ENCODE data around the gene UCMA. TPM values are rescaled to one million over a fixed set of nuclear protein-coding genes. Genes with fewer than 3 reads are reported as not detected.
"Not testable (repeated sequence)": the region's sequence is repeated elsewhere in the genome, so short reads cannot be mapped to it uniquely, and the experiment has no call there.

UCMA gene
- polyA plus RNA-seq, 1 donor, result not detected

DNA sequence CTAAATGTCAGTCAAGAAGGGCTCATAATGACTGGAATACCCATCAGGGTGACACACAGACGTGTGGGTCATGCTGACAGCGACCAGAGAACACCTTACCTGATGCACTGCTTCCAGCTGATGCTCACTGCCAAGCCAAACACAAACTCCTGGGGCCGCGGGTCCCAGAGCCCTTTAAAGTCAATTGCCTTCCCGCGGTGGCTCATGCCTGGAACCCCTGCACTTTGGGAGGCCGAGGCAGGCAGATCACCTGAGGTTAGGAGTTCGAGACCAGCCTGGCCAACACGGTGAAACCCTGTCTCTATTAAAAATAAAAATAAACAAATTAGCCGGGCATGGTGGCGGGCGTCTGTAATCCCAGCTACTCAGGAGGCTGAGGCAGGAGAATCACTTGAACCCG, 562 bp upstream of the UCMA start:
- WGBS (ENCODE audit: insufficient coverage, low lambda C conversion rate), result no CpG with 5 or more reads among the region's 13 CpGs

DNA sequence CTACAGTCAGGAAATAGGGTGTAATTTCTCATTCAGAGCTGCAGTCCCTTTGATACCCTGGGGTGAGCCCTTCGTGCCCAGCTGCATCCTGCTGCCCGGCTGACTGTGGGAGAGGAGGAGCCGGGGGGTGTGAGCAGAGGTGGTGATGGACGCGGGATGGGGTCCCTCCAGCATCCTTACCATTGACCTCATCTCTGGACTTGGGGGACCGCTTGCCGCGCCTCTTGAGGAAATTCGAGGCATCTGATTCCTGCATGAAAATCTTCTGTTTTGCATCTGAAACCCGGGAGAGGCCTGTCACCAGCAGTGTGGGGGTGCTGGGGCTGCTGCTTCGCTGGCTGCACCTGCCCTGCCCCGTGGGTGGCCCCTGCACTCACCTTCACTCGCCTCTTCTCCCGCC, 816 bp downstream of the UCMA start:
- no peaks in the 10 kb centered on the region for H3K36me3 ChIP-seq (ENCODE audit: control insufficient read depth, insufficient read depth, low read length)
- H3K9me3 ChIP-seq (ENCODE audit: control insufficient read depth, low read depth, low read length), result no peaks in the 10 kb centered on the region
- 60% methylated on average over 1 of the region's 14 CpGs for WGBS (ENCODE audit: insufficient coverage, low lambda C conversion rate)
- no peak overlapping the region for H3K4me3 ChIP-seq (ENCODE audit: low read length)
- DNase-seq, result no peak
- H3K4me1 ChIP-seq (ENCODE audit: control insufficient read depth, insufficient read depth, low read length), result no peaks in the 10 kb centered on the region
- H3K27ac ChIP-seq (ENCODE audit: low read length), result no peak overlapping the region
- peaks cover 2% of the 10 kb centered on the region for H3K27me3 ChIP-seq (ENCODE audit: control insufficient read depth, insufficient read depth, low read length)

More for the DNA sequence above, 562 bp upstream of the UCMA start:
- not testable (repeated sequence) for H3K36me3 ChIP-seq (ENCODE audit: control insufficient read depth, insufficient read depth, low read length); H3K27ac ChIP-seq (ENCODE audit: low read length); H3K4me3 ChIP-seq (ENCODE audit: low read length); H3K9me3 ChIP-seq (ENCODE audit: control insufficient read depth, low read depth, low read length); H3K27me3 ChIP-seq (ENCODE audit: control insufficient read depth, insufficient read depth, low read length); DNase-seq; H3K4me1 ChIP-seq (ENCODE audit: control insufficient read depth, insufficient read depth, low read length)

DNA sequence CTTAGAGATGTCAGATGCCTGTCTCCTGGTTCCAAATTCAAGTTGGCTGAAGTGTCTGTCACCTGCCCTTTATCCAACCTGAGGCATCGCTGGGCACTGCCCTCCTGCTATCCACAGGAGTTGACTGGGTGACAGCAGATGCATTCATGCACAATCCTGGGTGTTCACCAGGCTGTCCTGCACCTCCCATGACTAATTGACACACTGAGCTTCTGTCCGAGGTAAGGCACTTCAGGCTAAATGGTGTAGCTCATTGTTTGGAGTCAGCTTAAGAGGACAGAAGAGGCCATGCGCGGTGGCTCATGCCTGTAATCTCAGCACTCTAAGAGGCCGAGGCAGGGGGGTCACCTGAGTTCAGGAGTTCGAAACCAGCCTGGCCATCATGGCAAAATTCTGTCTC, 2.4 kb downstream of the UCMA start:
- Histone ChIP-seq H3K4me1 (ENCODE audit: control insufficient read depth, insufficient read depth, low read length) (no peaks in the 10 kb centered on the region), H3K4me3 (ENCODE audit: low read length) (no peak overlapping the region), H3K27ac (ENCODE audit: low read length) (no peak overlapping the region), H3K27me3 (ENCODE audit: control insufficient read depth, insufficient read depth, low read length) (peaks cover 2% of the 10 kb centered on the region), H3K36me3 (ENCODE audit: control insufficient read depth, insufficient read depth, low read length) (no peaks in the 10 kb centered on the region), H3K9me3 (ENCODE audit: control insufficient read depth, low read depth, low read length) (no peaks in the 10 kb centered on the region)
- no peak for DNase-seq
- no CpG with 5 or more reads among the region's 6 CpGs for WGBS (ENCODE audit: insufficient coverage, low lambda C conversion rate)

GRCh38 chr10:13231190-13231589, 3.0 kb downstream of the UCMA start:
- DNase-seq, result no peak
- H3K27me3 ChIP-seq (ENCODE audit: control insufficient read depth, insufficient read depth, low read length), result peaks cover 2% of the 10 kb centered on the region
- no peaks in the 10 kb centered on the region for H3K4me1 ChIP-seq (ENCODE audit: control insufficient read depth, insufficient read depth, low read length)
- 60% methylated on average over 1 of the region's 9 CpGs for WGBS (ENCODE audit: insufficient coverage, low lambda C conversion rate)
- no peaks in the 10 kb centered on the region for H3K9me3 ChIP-seq (ENCODE audit: control insufficient read depth, low read depth, low read length)
- no peak overlapping the region for H3K27ac ChIP-seq (ENCODE audit: low read length)
- H3K36me3 ChIP-seq (ENCODE audit: control insufficient read depth, insufficient read depth, low read length), result no peaks in the 10 kb centered on the region
- H3K4me3 ChIP-seq (ENCODE audit: low read length), result no peak overlapping the region

DNA sequence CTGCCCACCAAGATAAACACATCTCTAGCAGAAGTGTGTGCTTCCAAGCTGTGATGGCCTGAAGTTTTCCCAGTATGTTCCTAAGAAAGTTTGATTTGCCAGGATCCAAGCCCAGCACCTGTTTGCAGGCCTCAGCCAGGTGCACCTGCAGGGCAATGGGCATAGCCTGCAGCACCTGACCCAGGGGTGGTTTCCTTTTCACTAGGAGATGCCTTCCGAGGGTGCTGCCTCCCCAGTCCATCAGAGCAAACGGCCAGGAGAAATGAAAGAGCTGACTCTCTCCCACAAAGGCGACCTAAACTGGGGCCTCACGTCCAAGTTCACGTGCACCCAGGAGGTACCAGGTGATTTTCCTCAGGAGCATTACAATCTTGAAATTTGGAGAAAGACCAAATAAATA, 7.1 kb downstream of the UCMA start:
- whole genome bisulfite sequencing (ENCODE audit: insufficient coverage, low lambda C conversion rate), result no CpG with 5 or more reads among the region's 5 CpGs
- Histone ChIP-seq H3K4me3 (ENCODE audit: low read length) (no peak overlapping the region), H3K27me3 (ENCODE audit: control insufficient read depth, insufficient read depth, low read length) (no peaks in the 10 kb centered on the region), H3K9me3 (ENCODE audit: control insufficient read depth, low read depth, low read length) (no peaks in the 10 kb centered on the region), H3K36me3 (ENCODE audit: control insufficient read depth, insufficient read depth, low read length) (no peaks in the 10 kb centered on the region), H3K4me1 (ENCODE audit: control insufficient read depth, insufficient read depth, low read length) (no peaks in the 10 kb centered on the region), H3K27ac (ENCODE audit: low read length) (no peak overlapping the region)
- no peak for DNase-seq

DNA sequence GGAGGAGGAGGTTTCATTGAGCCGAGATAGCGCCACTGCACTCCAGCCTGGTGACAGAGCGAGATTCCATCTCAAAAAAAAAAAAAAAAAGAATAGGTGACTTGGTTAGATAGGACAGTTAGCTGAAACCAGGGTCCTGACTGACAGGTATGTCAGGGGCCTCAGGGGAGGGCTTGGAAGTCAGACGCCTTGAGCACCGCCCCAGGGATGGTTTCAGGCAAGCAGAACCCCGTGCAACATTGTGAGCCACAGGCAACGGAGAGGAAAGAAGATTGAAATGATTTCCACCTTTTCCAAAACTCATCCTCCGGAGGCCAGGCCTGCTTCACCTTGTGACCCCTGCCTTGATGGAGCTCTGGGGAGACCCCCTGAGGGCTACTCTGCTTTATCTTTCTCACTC, 8.6 kb downstream of the UCMA start:
- WGBS (ENCODE audit: insufficient coverage, low lambda C conversion rate), result no CpG with 5 or more reads among the region's 8 CpGs
- DNase-seq, result no peak
- Histone ChIP-seq H3K9me3 (ENCODE audit: control insufficient read depth, low read depth, low read length) (no peaks in the 10 kb centered on the region), H3K4me3 (ENCODE audit: low read length) (no peak overlapping the region), H3K27ac (ENCODE audit: low read length) (no peak overlapping the region), H3K4me1 (ENCODE audit: control insufficient read depth, insufficient read depth, low read length) (no peaks in the 10 kb centered on the region), H3K36me3 (ENCODE audit: control insufficient read depth, insufficient read depth, low read length) (no peaks in the 10 kb centered on the region), H3K27me3 (ENCODE audit: control insufficient read depth, insufficient read depth, low read length) (no peaks in the 10 kb centered on the region)

DNA sequence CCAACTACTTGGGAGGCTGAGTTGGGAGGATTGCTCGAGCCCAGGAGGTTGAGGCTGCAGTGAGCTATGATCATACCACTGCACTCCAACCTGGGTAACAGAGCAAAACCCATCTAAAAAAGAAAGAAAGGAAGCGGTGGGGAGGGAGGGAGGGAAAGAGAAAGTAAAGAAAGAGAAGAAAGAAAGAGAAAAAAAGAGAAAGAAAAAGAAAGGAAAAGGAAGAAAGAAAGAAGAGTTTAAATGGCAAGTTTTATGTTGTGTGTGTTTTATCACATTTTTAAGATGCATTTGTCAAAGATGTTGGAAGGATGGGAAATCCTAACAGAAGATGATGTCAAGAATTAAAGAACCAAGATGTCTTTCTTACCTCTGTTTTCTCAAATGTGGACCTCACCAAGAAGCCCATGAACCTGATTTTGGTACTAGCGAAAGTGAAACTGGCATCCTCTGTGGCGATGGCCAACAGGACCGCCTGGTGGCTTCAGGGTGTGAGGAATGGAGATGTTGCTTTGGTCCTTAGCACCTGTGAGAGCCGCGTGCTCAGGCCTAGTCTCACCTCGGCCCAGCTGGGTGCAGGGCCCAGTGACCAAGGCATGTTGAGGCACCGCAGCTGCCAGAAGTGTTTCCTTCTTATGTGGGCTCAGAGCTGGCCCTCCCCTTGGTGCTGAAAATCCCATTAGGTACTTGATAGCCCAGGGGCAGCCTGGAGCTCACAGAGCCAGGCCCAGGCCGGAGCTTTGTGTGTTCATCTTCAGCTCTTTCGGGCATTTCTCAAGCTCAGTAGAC, 9.8 kb downstream of the UCMA start:
- no peaks in the 10 kb centered on the region for H3K4me1 ChIP-seq (ENCODE audit: control insufficient read depth, insufficient read depth, low read length)
- H3K9me3 ChIP-seq (ENCODE audit: control insufficient read depth, low read depth, low read length), result no peaks in the 10 kb centered on the region
- no peaks in the 10 kb centered on the region for H3K36me3 ChIP-seq (ENCODE audit: control insufficient read depth, insufficient read depth, low read length)
- H3K27ac ChIP-seq (ENCODE audit: low read length), result no peak overlapping the region
- 89% methylated on average over 2 of the region's 11 CpGs for WGBS (ENCODE audit: insufficient coverage, low lambda C conversion rate)
- no peak for DNase-seq
- no peak overlapping the region for H3K4me3 ChIP-seq (ENCODE audit: low read length)
- H3K27me3 ChIP-seq (ENCODE audit: control insufficient read depth, insufficient read depth, low read length), result no peaks in the 10 kb centered on the region

DNA sequence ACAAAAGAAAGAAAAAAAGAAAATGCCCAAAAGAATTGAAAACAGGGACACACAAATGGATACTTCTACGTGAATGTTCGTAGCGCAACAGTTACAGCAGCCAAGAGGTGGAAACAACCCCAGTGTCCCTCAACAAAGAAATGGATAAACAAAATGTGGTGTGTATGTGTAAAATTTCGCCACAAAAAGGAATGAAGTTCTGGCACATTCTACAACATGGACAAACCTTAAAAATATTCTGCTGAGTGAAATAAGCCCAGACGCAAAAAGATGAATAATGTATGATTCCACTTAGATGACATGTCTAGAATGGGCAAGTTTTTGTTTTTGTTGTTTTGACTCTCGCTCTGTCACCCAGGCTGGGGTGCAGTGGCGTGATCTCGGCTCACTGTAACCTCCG, 10.9 kb downstream of the UCMA start:
- WGBS (ENCODE audit: insufficient coverage, low lambda C conversion rate), result 93% methylated on average over 3 of the region's 9 CpGs
- Histone ChIP-seq H3K36me3 (ENCODE audit: control insufficient read depth, insufficient read depth, low read length) (no peaks in the 10 kb centered on the region), H3K4me1 (ENCODE audit: control insufficient read depth, insufficient read depth, low read length) (no peaks in the 10 kb centered on the region), H3K27me3 (ENCODE audit: control insufficient read depth, insufficient read depth, low read length) (no peaks in the 10 kb centered on the region), H3K27ac (ENCODE audit: low read length) (no peak overlapping the region), H3K9me3 (ENCODE audit: control insufficient read depth, low read depth, low read length) (no peaks in the 10 kb centered on the region), H3K4me3 (ENCODE audit: low read length) (no peak overlapping the region)
- DNase-seq, result no peak

GRCh38 chr10:13222566-13222965, 11.6 kb downstream of the UCMA start:
- WGBS (ENCODE audit: insufficient coverage, low lambda C conversion rate), result 83% methylated on average over 1 of the region's 7 CpGs
- DNase-seq, result no peak
- Histone ChIP-seq H3K9me3 (ENCODE audit: control insufficient read depth, low read depth, low read length) (no peaks in the 10 kb centered on the region), H3K36me3 (ENCODE audit: control insufficient read depth, insufficient read depth, low read length) (no peaks in the 10 kb centered on the region), H3K4me1 (ENCODE audit: control insufficient read depth, insufficient read depth, low read length) (no peaks in the 10 kb centered on the region), H3K27me3 (ENCODE audit: control insufficient read depth, insufficient read depth, low read length) (no peaks in the 10 kb centered on the region), H3K4me3 (ENCODE audit: low read length) (no peak overlapping the region), H3K27ac (ENCODE audit: low read length) (no peak overlapping the region)

DNA sequence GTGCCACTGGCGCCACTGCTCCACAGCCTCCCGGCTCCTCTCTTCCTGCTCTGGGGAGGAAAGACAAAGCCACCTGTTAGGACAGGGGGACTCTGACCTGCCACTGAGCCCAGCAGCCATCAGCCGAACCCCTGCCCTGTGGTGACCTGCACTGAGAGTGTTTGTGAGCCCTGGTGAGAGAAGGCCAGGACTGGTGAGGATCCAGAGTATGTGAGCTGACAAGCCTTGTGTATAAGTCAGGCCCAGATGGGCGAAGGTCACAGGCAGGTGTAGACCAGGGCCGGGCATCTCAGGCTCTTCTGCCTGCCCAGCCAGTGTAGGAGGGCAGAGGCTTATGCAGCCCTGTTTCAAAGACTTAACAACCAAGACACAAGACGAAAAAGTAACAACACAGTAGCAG, 12.0 kb downstream of the UCMA start:
- DNase-seq, result no peak
- Histone ChIP-seq H3K4me1 (ENCODE audit: control insufficient read depth, insufficient read depth, low read length) (no peaks in the 10 kb centered on the region), H3K4me3 (ENCODE audit: low read length) (no peak overlapping the region), H3K27me3 (ENCODE audit: control insufficient read depth, insufficient read depth, low read length) (no peaks in the 10 kb centered on the region), H3K36me3 (ENCODE audit: control insufficient read depth, insufficient read depth, low read length) (no peaks in the 10 kb centered on the region), H3K9me3 (ENCODE audit: control insufficient read depth, low read depth, low read length) (no peaks in the 10 kb centered on the region), H3K27ac (ENCODE audit: low read length) (no peak overlapping the region)
- 88% methylated on average over 1 of the region's 6 CpGs for whole genome bisulfite sequencing (ENCODE audit: insufficient coverage, low lambda C conversion rate)

GRCh38 chr10:13221572-13221971, 12.6 kb downstream of the UCMA start:
- DNase-seq, result no peak
- H3K9me3 ChIP-seq (ENCODE audit: control insufficient read depth, low read depth, low read length), result no peaks in the 10 kb centered on the region
- no peak overlapping the region for H3K27ac ChIP-seq (ENCODE audit: low read length)
- no peaks in the 10 kb centered on the region for H3K27me3 ChIP-seq (ENCODE audit: control insufficient read depth, insufficient read depth, low read length)
- no peaks in the 10 kb centered on the region for H3K36me3 ChIP-seq (ENCODE audit: control insufficient read depth, insufficient read depth, low read length)
- H3K4me1 ChIP-seq (ENCODE audit: control insufficient read depth, insufficient read depth, low read length), result no peaks in the 10 kb centered on the region
- WGBS (ENCODE audit: insufficient coverage, low lambda C conversion rate), result no CpG with 5 or more reads among the region's 8 CpGs
- H3K4me3 ChIP-seq (ENCODE audit: low read length), result no peak overlapping the region

All from large intestine (tissue), 3 donors.